HG03469 (cell line): ENCODE data around the gene HCRTR1.

ENCODE experiments used
- ATAC-seq: cut with Tn5 transposase; IDR thresholded peaks from one replicate; pipeline ENCODE4 v1.9.1; 2021; ENCODE audit warnings: mild to moderate bottlenecking, moderate library complexity, moderate number of reproducible peaks; ENCODE audit not compliant: unreplicated experiment

HCRTR1 gene

GRCh38 chr1:31625561-31626222 lies 8.2 kb downstream of the HCRTR1 start:
- ATAC-seq, result no peak

- no peak for ATAC-seq
Measured at GRCh38 chr1:31626223-31627207, 9.0 kb downstream of the HCRTR1 start.

GRCh38 chr1:31627301-31627929 lies 9.9 kb downstream of the HCRTR1 start:
- ATAC-seq, result no peak

DNA sequence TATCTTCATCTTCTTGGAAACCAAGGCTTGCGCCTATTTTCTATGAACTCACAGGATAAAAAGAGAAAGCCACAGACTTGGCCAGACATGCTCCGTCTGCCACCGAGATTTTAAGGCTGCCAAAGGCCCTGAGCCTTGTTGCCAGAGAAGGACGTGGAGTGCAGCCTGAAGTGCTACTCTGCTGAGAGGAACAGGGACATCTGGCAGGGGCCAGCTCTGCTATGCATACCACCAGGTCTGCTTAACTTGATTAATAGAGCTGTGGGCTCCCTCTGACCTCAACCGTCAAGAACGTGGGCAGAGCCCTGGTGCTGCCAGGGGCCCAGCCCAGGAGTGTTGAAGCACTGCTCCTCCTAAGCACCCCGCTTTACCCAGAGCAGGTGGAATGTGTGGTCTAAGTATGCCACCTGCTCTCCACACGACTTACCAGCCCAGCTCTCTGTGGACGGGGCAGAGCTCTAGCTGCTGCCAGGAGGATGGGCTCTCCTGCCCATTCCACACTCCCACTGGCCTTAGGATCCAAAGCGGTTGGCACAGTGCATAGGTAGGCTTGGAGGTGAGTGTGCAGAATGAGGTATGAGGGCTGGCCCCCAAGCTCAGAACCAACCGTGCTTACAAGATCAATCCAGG lies 10.6 kb downstream of the HCRTR1 start:
- ATAC-seq, result no peak

- ATAC-seq, result no peak
Measured at GRCh38 chr1:31628931-31629556, 11.6 kb downstream of the HCRTR1 start.

GRCh38 chr1:31632649-31633048 lies 15.2 kb downstream of the HCRTR1 start:
- ATAC-seq, result no peak

DNA sequence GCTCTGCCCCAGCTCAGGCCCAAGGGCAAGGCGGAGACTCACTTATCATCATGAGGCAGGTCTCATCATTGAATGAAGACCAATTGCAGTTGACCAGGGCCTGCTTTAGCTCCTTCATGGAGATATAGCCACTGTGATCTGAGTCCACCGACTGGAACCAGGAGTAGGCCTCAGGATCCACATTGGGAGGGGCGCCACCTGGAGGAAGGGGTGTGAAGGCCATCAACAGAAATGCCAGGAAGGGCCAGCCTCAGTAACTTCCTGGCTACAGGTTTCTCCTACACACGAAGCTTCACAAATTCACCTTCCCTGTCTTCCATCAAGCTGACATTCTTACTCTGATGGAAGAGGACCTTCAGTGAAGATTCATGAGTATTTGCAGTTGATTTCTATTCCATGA lies 15.6 kb downstream of the HCRTR1 start:
- ATAC-seq, result no peak

DNA sequence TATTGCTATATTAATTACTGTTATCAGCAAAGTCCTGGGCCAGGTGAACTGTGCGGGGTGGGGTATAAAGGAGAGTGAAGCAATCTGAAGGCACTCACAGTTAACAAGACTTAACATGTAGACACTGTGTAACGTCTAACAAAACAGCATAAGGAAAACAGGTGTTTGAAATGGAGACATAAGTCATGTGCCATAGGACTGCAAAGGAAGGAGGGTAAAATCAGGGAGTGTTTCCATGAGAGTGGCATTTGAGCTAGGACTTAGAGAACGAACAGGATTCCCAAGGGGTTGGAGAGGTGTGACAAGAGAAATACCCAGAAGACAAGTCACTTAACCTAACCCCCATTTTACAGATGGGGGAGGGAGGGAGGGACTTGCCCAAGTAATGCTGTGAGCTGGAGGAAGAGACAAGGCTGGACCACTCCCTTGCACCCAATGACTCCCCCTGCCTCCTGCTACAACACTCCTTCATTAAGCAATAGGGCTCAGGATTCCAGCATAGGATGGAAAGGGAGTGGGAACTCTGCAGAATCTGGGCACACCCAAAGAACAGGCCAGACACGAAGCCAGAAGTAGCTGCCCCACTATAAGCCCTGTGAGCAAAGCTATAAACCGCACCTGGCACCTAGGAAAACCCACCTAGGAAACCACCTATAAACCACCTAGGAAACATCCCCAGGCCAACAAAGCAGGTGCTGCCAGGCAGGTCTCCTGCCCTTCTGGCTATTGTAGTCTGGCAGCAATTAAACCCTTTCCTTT lies 20.6 kb downstream of the HCRTR1 start:
- no peak for ATAC-seq

- ATAC-seq, result no peak
Measured at GRCh38 chr1:31639543-31639942, 22.1 kb downstream of the HCRTR1 start.

DNA sequence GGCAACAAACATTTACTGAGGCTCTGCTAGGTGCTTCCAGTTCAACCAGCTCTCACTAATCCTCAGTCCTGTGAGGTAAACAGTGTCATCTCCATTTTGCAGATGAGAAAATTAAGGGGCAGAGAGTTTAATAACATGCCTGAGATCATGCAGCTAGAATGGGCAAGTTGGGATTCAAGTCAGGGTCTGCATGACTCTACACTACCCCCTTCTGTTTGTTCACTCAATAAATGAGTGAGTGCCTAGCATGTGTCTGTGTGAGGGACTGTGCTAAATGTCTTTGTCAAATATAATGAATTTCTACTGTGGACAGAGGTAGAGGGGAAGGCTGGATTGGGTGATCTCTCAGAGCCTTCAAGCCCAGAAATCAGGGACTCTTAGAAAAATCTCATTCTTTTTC lies 22.7 kb downstream of the HCRTR1 start:
- no peak for ATAC-seq

- no peak for ATAC-seq
Measured at GRCh38 chr1:31640964-31641363, 23.5 kb downstream of the HCRTR1 start.

DNA sequence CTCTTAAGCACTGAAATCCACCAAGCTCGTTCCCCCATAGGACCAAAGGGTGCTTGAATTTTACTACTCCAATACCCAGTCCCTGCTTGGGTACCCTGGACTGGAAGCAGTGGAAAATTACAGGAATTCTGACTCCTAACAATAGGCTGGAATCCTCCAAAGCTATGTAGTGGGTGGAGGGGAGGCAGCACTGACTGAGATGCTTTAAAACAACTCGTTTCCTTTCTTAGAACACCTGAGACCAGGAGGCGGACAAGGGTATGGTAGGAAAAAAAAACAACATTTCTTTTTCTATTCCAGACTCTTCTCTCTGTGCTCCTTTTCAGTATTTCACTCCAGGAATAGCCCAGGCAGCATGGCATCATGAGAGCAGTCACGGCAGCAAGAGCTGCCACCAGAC lies 24.9 kb downstream of the HCRTR1 start:
- ATAC-seq, result no peak

DNA sequence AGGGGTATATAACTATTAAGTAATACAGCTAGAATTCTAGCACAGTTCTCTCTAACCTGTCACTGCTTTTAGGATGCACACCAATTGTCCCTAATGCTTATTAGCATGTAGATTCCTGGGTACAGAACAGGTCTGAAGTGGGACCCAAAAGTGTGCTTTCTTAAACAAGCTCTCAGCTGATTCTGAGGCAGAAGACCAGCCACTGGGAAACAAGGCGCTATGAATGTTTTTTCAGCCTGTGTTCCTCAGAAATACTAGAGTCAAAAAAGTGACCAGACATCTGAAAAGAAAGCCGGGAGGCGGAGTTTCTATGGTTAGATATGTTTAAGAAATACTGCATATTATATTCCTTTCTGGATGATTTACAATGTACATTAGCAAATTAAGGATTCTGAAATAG lies 25.4 kb downstream of the HCRTR1 start:
- ATAC-seq, result no peak

DNA sequence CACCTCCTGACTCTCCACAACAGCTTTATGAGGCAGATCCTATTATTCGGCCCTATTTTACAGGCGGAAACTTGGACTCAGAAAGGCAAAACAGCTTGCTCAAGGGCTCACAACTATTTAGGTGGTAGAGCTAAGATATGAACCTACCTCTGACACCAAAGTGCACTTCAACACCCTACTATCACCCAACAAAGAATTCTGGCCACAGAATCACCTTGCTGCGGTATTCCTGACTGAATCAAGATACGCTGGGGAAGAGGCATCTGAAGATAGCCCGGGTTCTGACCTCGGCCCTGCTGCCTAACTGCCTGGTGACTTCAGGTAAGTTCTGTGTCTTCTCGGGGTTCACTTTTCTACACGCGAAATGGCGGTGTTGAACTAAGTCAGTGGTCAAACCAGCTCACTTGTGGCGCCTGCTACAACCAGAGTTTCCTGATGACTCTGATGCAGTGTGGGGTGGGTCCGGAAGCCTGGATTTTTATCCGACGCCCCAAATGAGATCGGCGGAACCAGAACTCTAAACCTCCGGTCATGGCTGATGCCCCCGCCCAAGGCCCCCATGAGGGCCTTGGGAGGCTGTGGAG lies 26.6 kb downstream of the HCRTR1 start:
- ATAC-seq, result no peak

GRCh38 chr1:31644560-31645273 lies 27.2 kb downstream of the HCRTR1 start, which contains the start of gene PEF1:
PEF1 (minus strand) TSS chr1:31644876; CDS start chr1:31644864, 12 bp downstream.
- ATAC-seq, result peak; percentile 54

GRCh38 chr1:31645274-31645568 lies 27.7 kb downstream of the HCRTR1 start:
- no peak for ATAC-seq

- ATAC-seq, result no peak
Measured at GRCh38 chr1:31646259-31646960, 28.9 kb downstream of the HCRTR1 start.

DNA sequence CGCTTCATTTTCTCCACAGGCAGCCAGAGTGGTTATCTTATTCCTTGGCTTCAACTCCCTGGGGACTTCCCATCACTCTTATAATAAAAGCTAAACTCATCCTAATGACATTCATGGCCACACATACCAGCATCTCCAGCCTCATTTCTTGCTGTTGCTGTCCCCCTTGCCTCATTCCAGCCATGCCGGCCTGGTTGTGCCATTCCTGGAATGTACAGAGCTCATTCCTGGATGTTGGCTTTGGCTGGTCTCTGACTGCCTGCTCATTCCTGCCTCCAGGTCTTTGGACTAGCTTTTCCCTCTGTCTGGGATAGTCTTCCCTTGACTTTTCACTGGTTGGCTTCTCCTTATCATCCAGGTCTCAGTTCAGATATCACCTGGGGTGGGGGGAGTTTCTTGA lies 29.6 kb downstream of the HCRTR1 start:
- no peak for ATAC-seq
